Measurements from ENCODE around the gene MAPRE2. TPM values are rescaled to one million over a fixed set of nuclear protein-coding genes. Genes with fewer than 3 reads are reported as not detected.

The MAPRE2 gene
- polyA plus RNA-seq, 1 donor: 20.0 TPM

DNA sequence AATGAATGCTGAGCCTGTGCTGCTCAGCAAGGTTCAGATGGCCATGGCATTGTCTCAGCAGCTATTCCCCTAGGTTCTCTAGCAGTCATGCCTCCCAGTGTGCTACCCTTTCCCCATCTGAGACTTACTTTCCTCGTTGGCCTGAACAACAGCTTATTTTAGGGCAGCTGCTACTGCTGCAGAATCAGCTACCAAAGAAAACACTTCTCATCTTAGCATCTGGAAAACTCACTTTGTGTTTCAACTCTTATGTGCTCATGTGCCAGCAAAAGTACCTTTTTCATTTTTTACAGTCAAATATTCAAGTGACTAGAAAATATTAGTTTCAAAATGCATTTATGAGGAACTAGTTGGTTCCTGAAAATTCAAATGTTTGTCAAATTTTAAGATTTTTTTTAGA is 139.2 kb downstream of the MAPRE2 start:
- DNase-seq (ENCODE audit: low read depth): no peak

DNA sequence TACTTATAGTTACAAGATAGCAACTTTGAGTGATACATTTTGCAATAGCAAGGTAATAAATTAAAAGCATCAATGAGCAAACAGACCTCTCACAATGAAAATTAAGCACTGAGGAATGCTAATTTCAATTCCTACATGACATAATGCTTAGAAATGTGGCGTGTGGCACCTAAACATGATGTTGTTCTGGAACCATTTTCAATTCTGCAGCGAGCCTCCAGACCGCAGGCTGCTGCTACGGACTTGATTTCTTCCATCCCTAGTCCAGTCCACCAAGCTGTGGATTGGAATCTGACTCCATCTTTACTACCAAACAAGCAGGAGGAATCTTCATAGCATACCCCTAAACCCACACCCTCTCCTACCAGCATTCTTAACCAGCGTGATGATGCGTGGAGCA is 140.9 kb downstream of the MAPRE2 start:
- DNase-seq (ENCODE audit: low read depth): no peak

DNA sequence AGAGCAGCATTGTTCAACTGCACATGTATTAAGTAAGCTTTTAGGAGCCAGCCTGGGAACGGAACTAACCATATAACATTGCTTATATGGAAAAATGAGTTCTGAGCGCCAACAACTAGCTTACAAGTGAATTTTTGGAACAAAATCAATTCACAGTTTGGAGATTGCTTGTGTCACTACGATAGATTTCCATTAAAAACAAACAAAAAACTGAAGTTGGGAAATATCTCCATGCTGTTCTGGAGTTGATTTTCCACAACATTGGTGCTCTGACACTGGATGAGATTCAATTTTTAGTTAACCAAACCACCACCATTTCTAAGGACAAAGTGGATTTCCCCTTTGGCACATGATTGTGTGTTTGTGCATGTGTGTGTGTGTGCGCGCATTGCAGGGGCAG is 142.7 kb downstream of the MAPRE2 start:
- no peak for DNase-seq (ENCODE audit: low read depth)

DNA sequence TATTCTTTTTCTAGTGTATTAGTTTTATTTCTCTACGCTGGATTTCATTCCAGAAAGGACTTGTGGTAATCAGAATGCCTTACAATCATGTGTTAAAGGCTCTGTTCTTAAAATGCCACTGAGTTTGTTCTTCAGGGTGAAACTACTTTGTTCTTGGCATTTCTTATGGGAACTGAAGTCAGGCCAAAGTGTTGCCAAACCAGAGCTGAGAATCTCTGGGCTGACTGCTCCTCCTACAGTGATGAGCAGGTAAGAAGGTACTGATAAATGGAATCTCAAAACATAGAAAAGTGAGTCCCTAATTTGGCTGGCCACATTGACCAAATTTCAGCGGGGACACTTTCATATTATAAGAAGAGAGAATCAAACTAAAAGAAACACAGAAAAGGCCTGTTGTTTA is 144.6 kb downstream of the MAPRE2 start:
- no peak for DNase-seq (ENCODE audit: low read depth)

DNA sequence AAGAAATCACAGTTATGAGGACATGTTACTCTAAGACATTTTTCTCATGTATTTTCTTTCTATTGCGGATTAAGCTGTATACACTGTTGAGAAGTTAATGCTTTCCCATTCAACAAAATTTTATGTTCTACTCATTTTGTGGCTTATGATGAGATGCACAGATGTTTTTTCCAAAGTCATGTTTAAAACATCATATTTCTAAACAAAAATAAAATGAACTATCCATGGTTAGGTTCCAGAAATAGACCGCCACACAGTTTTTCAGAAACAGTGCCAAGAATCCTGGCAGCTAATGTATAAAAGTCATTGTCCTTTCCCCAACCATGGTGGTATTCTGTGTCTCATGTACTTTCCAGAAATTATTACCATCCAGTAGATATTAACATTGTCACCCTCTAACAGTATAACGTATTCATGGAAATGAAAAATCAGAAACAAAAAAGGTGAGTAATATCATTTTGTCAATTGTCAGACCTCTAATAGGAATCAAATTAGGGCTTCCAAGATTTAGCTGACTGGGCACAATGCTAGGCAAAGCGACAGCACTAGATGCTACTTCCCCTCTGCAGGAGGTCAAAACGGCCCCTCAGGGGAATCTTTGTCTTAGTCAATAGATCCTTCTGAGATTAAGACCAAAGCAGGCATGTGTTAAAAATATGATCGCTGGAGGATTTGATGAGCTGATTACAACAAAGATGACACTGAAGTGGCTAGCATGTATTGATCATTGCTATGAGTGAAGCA is 145.2 kb downstream of the MAPRE2 start:
- no peak for DNase-seq (ENCODE audit: low read depth)

DNA sequence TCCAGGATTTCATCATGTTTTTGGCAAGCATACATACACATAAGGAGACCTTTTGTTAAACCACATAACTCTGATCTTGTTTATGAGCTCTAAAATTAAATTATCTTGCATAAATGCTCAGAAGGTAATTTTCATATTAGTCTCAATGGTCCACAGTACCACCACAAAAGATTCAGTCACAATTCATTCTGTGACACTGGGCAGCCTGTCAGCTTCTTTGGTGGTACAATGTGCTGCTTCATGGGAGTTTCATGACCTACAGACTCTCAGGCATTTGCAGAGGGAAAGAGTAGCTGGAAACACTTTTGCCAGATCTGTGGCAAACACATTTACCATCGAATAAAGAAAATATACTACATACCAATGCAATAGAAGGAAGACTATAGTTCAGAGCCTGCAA is 148.3 kb downstream of the MAPRE2 start:
- DNase-seq (ENCODE audit: low read depth): no peak

DNA sequence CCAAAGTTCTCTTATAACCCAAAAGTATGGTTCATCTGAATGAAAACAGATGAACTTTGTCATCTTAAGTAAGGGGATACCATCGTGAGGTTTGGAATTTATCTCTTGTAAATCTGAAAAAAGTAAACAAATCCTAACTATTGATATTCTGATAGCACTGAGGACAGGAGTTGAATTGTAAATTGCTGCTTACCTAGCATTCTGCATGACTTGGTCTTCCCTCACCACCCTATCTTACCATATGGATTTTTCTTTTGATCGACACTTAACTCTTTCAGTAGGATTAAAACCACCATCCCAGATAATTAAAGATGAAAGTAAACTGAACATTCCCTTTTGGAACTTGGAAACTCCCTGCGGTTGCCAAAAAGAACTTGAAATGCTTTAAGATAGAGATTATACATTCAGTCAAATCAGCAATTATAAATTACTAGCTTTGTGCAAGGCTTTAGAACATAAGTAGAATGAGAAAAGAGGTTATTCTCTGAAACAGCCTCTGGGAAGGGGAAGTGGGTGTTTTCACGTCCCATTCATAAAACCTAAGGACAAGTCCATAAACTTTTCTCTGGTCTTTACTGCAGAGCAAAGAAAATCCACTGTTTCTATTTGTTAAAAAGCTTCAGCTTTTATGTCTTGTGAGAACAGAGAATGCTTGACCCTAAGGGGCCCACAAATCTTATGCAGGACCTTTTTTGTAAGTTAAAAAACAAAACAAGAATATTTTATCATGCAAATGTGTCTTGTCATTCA is 149.9 kb downstream of the MAPRE2 start:
- no peak for DNase-seq (ENCODE audit: low read depth)

DNA sequence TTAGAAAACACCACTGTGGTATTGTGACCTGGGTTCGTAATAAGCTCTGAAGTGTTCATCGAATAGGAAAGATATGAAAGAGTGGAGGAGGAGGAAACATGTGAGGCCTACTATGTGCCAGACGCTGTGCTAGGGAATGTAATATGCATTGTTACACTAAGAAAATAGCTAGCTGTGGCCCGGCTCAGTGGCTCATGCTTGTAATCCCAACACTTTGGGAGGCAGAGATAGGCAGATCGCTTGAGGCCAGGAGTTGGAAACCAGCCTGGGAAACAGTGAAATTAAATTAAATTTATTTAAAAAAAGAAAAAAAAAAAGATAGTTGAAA is 150.4 kb downstream of the MAPRE2 start:
- no peak for DNase-seq (ENCODE audit: low read depth)

DNA sequence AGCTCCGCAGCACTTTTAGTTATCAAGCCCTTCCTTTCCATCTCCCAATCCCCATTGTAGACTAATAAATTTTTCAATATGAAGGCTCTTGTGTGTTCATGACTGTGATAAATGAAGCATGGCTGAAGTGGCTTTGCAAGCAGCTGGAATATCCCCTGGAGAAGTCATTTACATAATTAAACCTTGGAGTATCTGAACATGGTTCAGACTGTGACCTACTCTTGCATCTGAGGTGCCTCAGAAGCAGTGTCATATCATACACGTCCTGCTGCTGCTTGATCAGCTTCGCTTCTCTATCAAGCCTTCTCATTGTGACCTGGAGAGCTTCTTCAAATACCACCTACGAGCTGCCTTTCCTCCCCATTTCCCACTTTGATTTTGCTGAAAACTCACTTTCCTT is 151.2 kb downstream of the MAPRE2 start:
- DNase-seq (ENCODE audit: low read depth): no peak

Other genes starting within 250 kb of the MAPRE2 start
- 32.8 TPM for gene ZNF397, start 199.6 kb downstream of the MAPRE2 start, polyA plus RNA-seq (ENCODE audit: insufficient read length)
- 31.9 TPM for gene ZSCAN30, start 248.8 kb downstream of the MAPRE2 start, polyA plus RNA-seq (ENCODE audit: insufficient read length)

Measured in forelimb muscle (tissue), 1 donor.